Measurements from ENCODE around the gene EFNA5. TPM values are rescaled to one million over a fixed set of nuclear protein-coding genes. Genes with fewer than 3 reads are reported as not detected.
A peak's percentile ranks its signal among the peaks of the same experiment; 100 is the strongest.

EFNA5 gene
- total and polyA plus RNA-seq, 10 of the 15 experiments (the other 5 are each of a cell fraction or from before 2014, with no cell fraction given): 0.19 to 12.6 (median 3.9) TPM

DNA sequence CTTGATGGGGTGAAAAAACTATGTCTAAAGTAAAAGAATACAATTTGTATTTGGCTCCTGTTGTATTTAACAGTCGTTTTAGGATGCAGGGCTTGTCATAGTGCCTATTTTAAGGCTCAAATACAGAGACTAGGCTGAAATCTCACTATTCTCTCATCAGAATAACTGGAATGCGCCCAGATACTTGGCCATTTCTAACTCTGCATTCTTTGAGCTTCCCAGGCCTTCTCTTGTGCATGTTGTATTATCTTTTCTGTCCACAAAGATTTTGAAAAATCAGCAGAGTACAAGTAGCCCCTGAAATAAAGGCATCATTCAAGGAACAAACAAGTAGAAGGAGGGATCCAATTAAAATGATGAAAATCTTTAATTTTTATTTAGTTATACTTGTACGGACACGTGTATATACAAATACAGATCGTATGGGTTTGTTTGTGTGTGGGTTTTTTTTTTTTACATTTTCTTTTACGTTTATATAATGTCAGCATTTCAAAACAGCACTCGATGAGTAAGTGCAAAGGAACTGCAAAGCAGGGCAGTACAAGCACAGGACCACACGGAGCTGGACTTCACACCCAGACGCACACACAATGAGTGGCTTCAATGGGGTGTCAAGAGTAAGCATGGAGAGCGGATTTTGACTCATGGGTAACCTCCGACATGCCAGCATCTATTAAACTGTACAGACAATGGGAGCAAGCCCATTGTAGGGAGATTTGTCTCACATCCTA, 294.0 kb downstream of the EFNA5 start:
- Histone ChIP-seq H3K9me3 (replicated peaks; ENCODE audit: control insufficient read depth, insufficient read depth, low read length) (no peaks in the 10 kb centered on the region; the same call in 2 of the 3 replicates), H4K20me1 (ENCODE audit: control insufficient read depth, insufficient read depth) (no peaks in the 10 kb centered on the region), H3K27ac (ENCODE audit: control insufficient read depth, insufficient read depth) (no peak overlapping the region), H3K9ac (ENCODE audit: control insufficient read depth, insufficient read depth, low read length) (no peak overlapping the region), H3K27me3 (replicated peaks in 1 of 2; ENCODE audit: control insufficient read depth in 2 of 2, insufficient read depth in 2 of 2, low read length in 1 of 2) (no peaks in the 10 kb centered on the region), H3K4me1 (ENCODE audit: control insufficient read depth, insufficient read depth, low read length) (no peaks in the 10 kb centered on the region), H3K4me3 (no peak overlapping the region), H2AFZ (ENCODE audit: control insufficient read depth, low read depth, low read length) (no peak overlapping the region), H3K79me2 (ENCODE audit: control insufficient read depth, insufficient read depth, low read length) (no peaks in the 10 kb centered on the region), H3K4me2 (ENCODE audit: control insufficient read depth, insufficient read depth) (no peak overlapping the region), H3K36me3 (ENCODE audit: control insufficient read depth in 2 of 2, insufficient read depth in 2 of 2, low read length in 1 of 2) (no peaks in the 10 kb centered on the region)
- in situ Hi-C loops (cut with MboI): no loop called here
- intact Hi-C loops (cut with micrococcal nuclease; ENCODE audit: unreplicated experiment): no loop called here
- ChIA-PET POLR2A (interaction anchor here (0.7 kb wide), 1 partner anchor 189 kb away, joined by 3 read pairs; no protein-coding TSS in a partner anchor), SMC1A (ENCODE audit: uncharacterized antibody, unreplicated experiment) (interaction anchor here (1.2 to 3.7 kb wide), 3 partner anchors 8 to 12 kb away, joined by 3 to 13 read pairs (median 3); no protein-coding TSS in a partner anchor), RAD21 (ENCODE audit: unreplicated experiment) (no interaction called here), CTCF (interaction anchor here (1.2 kb wide), 1 partner anchor 11 kb away, joined by 3 read pairs; no protein-coding TSS in a partner anchor)
- WGBS (ENCODE audit: insufficient coverage, insufficient replicate concordance, low lambda C conversion rate, missing lambda C conversion rate): 41% methylated on average over 11 of the region's 11 CpGs
- peak; percentile 27 for FAIRE-seq
- BruUV-seq (replicated peaks): no TSS peak
- DNase-seq (ENCODE audit: low read depth, low spot score): no peak
- no peak for ATAC-seq
- TF ChIP-seq CEBPB (IDR thresholded peaks at IDR 0.05; ENCODE audit: borderline replicate concordance in 1 of 2, low read depth in 2 of 2, low read length in 2 of 2) (no peak), ZNF384 (IDR thresholded peaks at IDR 0.05; ENCODE audit: borderline replicate concordance, low read depth, low read length) (no peak), TBL1XR1 (IDR thresholded peaks at IDR 0.05; ENCODE audit: low read depth, low read length) (no peak), EZH2 (IDR thresholded peaks at IDR 0.05; ENCODE audit: borderline replicate concordance, control insufficient read depth, low read depth, low read length) (no peak), NR2C1 (IDR thresholded peaks at IDR 0.05) (no peak)
